CD4-positive, alpha-beta memory T cell (primary cell): ENCODE data around the gene METTL1. TPM values are rescaled to one million over a fixed set of nuclear protein-coding genes. Genes with fewer than 3 reads are reported as not detected.

Experiments
- CTCF ChIA-PET: fragments of 350-600 bp; sonication (Branson Sonifier 250); formaldehyde crosslinking; loops from one replicate; lab custom pipeline; 2021; ENCODE audit warnings: inconsistent platforms; ENCODE audit not compliant: partially characterized antibody; lab: Charles Lee
- POLR2A ChIA-PET: fragments of 350-600 bp; sonication (Branson Sonifier 250); formaldehyde crosslinking; loops from one replicate; lab custom pipeline; 2021; ENCODE audit not compliant: partially characterized antibody; lab: Charles Lee
- DNase-seq, 5 donors: peaks; one replicate each; pipeline versions ENCODE4 v3.0.0 to v3.0.0-alpha.2; 2020 to 2022; ENCODE audit warnings: mixed read lengths in 1 of 5
- H3K27ac ChIP-seq: one replicate; pipeline ENCODE4 v1.7.0; 2013; ENCODE audit warnings: low read depth, low read length
- H3K27me3 ChIP-seq: 2 replicates; pipeline ENCODE4 v1.7.0; 2013; ENCODE audit warnings: mild to moderate bottlenecking, low read length, moderate library complexity; ENCODE audit not compliant: insufficient read depth
- H3K36me3 ChIP-seq: 2 replicates; pipeline ENCODE4 v1.7.0; 2013; ENCODE audit warnings: mild to moderate bottlenecking, low read length, moderate library complexity; ENCODE audit not compliant: insufficient read depth
- H3K4me1 ChIP-seq: 2 replicates; pipeline ENCODE4 v1.7.0; 2013; ENCODE audit warnings: mild to moderate bottlenecking, low read length, moderate library complexity; ENCODE audit not compliant: insufficient read depth
- H3K4me3 ChIP-seq, 2 donors: one replicate each; pipeline ENCODE4 v1.7.0; 2013; ENCODE audit warnings: low read length in 2 of 2, mild to moderate bottlenecking in 1 of 2
- H3K9me3 ChIP-seq, 2 donors: one replicate each; pipeline ENCODE4 v1.7.0; 2013; ENCODE audit warnings: low read length in 2 of 2, control low read depth in 1 of 2; ENCODE audit not compliant: control insufficient read depth in 1 of 2
- H3K27ac Mint-ChIP-seq, 7 donors: one replicate each; pipeline ENCODE4 v1.8.0; 2020 to 2021; ENCODE audit warnings: mixed read lengths in 7 of 7, mild to moderate bottlenecking in 6 of 7, inconsistent platforms in 3 of 7, moderate library complexity in 3 of 7
- H3K27me3 Mint-ChIP-seq, 2 donors: one replicate each; pipeline ENCODE4 v1.8.0; 2020 to 2021; ENCODE audit warnings: mixed read lengths in 2 of 2
- H3K36me3 Mint-ChIP-seq, 2 donors: one replicate each; pipeline ENCODE4 v1.8.0; 2020 to 2021; ENCODE audit warnings: mixed read lengths in 2 of 2, inconsistent platforms in 1 of 2, mild to moderate bottlenecking in 1 of 2
- H3K4me1 Mint-ChIP-seq, 4 donors: one replicate each; pipeline ENCODE4 v1.8.0; 2020 to 2021; ENCODE audit warnings: mixed read lengths in 4 of 4, mild to moderate bottlenecking in 1 of 4
- H3K4me3 Mint-ChIP-seq, 8 donors: one replicate each; pipeline ENCODE4 v1.8.0; 2020 to 2021; ENCODE audit warnings: mixed read lengths in 8 of 8, mild to moderate bottlenecking in 7 of 8, moderate library complexity in 6 of 8, inconsistent platforms in 3 of 8
- H3K9me3 Mint-ChIP-seq, 8 donors: one replicate each; pipeline ENCODE4 v1.8.0; 2020 to 2021; ENCODE audit warnings: mixed read lengths in 8 of 8, mild to moderate bottlenecking in 5 of 8, inconsistent platforms in 3 of 8, moderate library complexity in 1 of 8
- intact Hi-C: fragments of 100-400 bp; cut with micrococcal nuclease; formaldehyde crosslinking; loops from one replicate; pipeline ENCODE4 v1.15.1; 2023
- polyA plus RNA-seq, 2 donors: library from polyadenylated mRNA; unstranded; fragments of 300-500 nt; fragmentation: Illumina TruSeq; gene quantifications; one replicate each; pipeline ENCODE4 v1.2.3, GENCODE V29; 2021
- total RNA-seq, 2 experiments: library from RNA; stranded (reverse); gene quantifications; one replicate each; pipeline ENCODE4 v1.2.3, GENCODE V29; 2021

Gene METTL1
- total and polyA plus RNA-seq, 4 experiments from 2014 or later: 9.9 to 19.1 (median 13.6) TPM

- peaks cover 11 to 20% of the 10 kb centered on the region in 2 donors for H3K36me3 Mint-ChIP-seq
- H3K27ac Mint-ChIP-seq: no peak overlapping the region
- Histone ChIP-seq H3K9me3 (no peaks in the 10 kb centered on the region), H3K36me3 (no peaks in the 10 kb centered on the region), H3K4me1 (peaks cover 48% of the 10 kb centered on the region), H3K4me3 (no peak overlapping the region), H3K27me3 (peaks cover 19% of the 10 kb centered on the region), H3K27ac (no peak overlapping the region)
- peaks cover 18 to 56% (median 36%) of the 10 kb centered on the region in 4 donors for H3K4me1 Mint-ChIP-seq
- peaks cover 0 to 2% (median 0%) of the 10 kb centered on the region in 8 donors for H3K9me3 Mint-ChIP-seq
- peak overlapping the region in 1 of 8 donors; percentile 27 for H3K4me3 Mint-ChIP-seq
- peaks cover 6 to 15% of the 10 kb centered on the region in 2 donors for H3K27me3 Mint-ChIP-seq
- intact Hi-C loops: no loop called here
- no peak for DNase-seq
- POLR2A ChIA-PET: interaction anchor here (0.6 to 4.3 kb wide), 7 partner anchors 9 to 165 kb away, joined by 3 to 45 read pairs (median 4); partner anchors contain the start of genes CDK4, TSFM and TSPAN31
- CTCF ChIA-PET: interaction anchor here (0.8 to 4.8 kb wide), 8 partner anchors 9 to 138 kb away, joined by 3 to 36 read pairs (median 10); no protein-coding TSS in a partner anchor
Observed at GRCh38 chr12:57767876-57768275, 4.0 kb downstream of the METTL1 start.

DNA sequence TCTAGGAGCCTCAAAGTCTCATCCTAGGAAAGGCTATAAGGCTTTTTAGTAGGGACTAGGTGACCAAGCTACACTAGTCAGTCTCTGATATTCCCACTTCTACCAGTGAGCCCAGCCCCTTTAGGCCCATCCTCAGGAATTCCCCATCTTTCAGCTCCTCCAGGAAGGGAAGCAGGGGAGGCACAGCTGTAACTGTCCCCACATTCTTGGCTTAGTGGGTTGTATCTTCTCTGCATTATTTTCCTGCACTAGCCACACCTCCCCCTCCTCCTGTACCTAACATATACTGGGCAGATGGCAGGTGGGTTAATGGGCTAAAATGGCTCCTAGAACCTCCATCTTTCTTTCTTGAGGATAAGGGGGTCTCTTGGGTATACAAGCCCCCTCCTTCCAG, 4.6 kb downstream of the METTL1 start:
- intact Hi-C loops: no loop called here
- CTCF ChIA-PET: interaction anchor here (0.8 to 4.8 kb wide), 9 partner anchors 8 to 138 kb away, joined by 3 to 36 read pairs (median 4); no protein-coding TSS in a partner anchor
- no peak overlapping the region for H3K4me3 ChIP-seq
- DNase-seq: no peak
- Mint-ChIP-seq H3K27ac (no peak overlapping the region), H3K9me3 (peaks cover 0 to 2% (median 0%) of the 10 kb centered on the region in 8 donors), H3K27me3 (peaks cover 6 to 15% of the 10 kb centered on the region in 2 donors), H3K4me1 (peaks cover 17 to 54% (median 34%) of the 10 kb centered on the region in 4 donors), H3K36me3 (peaks cover 11 to 19% of the 10 kb centered on the region in 2 donors), H3K4me3 (peak overlapping the region in 3 of 8 donors; percentile 6 to 94 (median 91))
- peaks cover 45% of the 10 kb centered on the region for H3K4me1 ChIP-seq
- H3K36me3 ChIP-seq: no peaks in the 10 kb centered on the region
- peaks cover 19% of the 10 kb centered on the region for H3K27me3 ChIP-seq
- no peaks in the 10 kb centered on the region for H3K9me3 ChIP-seq
- POLR2A ChIA-PET: interaction anchor here (1.0 to 4.3 kb wide), 8 partner anchors 8 to 26 kb away, joined by 3 to 45 read pairs (median 4); partner anchors contain the start of genes CDK4, TSFM and TSPAN31
- H3K27ac ChIP-seq: no peak overlapping the region

DNA sequence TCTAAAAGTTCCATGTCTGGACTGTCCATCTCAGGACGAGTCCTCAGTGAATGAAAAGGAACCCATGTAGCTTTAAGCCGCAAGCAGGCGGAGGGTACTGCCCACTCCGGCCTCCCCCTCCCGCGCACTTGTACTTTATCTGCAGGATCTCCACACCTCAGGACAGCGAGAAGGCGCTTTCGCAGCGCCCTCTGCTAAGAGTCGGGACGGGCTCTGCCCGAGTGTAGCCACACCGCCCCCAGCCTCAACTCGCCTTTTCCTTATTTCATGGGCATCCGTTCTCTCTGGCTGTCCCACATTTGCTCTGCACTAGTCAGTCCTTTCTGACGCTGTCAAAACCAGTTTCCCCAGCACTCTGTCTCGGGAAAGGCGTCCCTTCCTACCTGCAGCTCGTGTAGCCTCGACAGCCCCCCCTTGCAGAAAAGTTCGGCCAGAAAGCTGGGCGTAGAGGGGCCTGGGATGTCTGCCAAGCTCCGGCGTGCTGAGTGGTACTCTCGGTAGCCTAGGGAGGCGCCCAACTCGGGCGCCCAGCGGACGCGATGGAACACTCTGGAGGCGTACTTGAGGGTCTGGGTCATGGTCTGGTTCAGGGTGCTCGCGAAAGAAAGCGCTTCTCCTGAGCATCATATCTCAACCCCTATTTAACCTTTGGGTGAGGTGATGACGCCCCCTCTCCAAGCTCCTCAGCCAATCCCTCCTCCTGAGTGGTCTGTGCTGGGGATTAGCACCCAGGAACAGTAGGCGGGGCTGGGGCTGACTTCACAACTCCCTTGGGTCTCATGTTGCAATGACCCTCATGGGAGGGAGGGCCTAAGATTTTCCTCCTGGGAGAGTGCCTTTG, 5.2 kb downstream of the METTL1 start, which contains the start of gene CYP27B1:
TSS of gene CYP27B1 (minus strand) at position 615 of the 841 bp plus-strand sequence. CDS start at position 578, 37 bp downstream.
- H3K36me3 ChIP-seq: no peaks in the 10 kb centered on the region
- H3K27me3 ChIP-seq: peaks cover 19% of the 10 kb centered on the region
- H3K9me3 ChIP-seq: no peaks in the 10 kb centered on the region
- Mint-ChIP-seq H3K27ac (peak within 1 kb of the TSS in 5 of 7 donors; percentile 54 to 78 (median 64)), H3K36me3 (peaks cover 11 to 15% of the 10 kb centered on the region in 2 donors), H3K9me3 (peaks cover 0 to 2% (median 0%) of the 10 kb centered on the region in 8 donors), H3K4me1 (peaks cover 14 to 49% (median 31%) of the 10 kb centered on the region in 4 donors), H3K27me3 (peaks cover 6 to 15% of the 10 kb centered on the region in 2 donors), H3K4me3 (peak within 1 kb of the TSS; percentile 85 to 94 (median 88))
- CTCF ChIA-PET: interaction anchor here (0.6 to 4.8 kb wide), 11 partner anchors 7 to 139 kb away, joined by 3 to 36 read pairs (median 4); no protein-coding TSS in a partner anchor
- H3K4me3 ChIP-seq: peak within 1 kb of the TSS; percentile 37 to 60
- no peak within 1 kb of the TSS for H3K27ac ChIP-seq
- POLR2A ChIA-PET: interaction anchor here (0.6 to 4.3 kb wide), 9 partner anchors 9 to 131 kb away, joined by 3 to 45 read pairs (median 4); partner anchors contain the start of genes CDK4, TSFM and TSPAN31
- peaks cover 43% of the 10 kb centered on the region for H3K4me1 ChIP-seq
- no peak for DNase-seq
- intact Hi-C loops: no loop called here

DNA sequence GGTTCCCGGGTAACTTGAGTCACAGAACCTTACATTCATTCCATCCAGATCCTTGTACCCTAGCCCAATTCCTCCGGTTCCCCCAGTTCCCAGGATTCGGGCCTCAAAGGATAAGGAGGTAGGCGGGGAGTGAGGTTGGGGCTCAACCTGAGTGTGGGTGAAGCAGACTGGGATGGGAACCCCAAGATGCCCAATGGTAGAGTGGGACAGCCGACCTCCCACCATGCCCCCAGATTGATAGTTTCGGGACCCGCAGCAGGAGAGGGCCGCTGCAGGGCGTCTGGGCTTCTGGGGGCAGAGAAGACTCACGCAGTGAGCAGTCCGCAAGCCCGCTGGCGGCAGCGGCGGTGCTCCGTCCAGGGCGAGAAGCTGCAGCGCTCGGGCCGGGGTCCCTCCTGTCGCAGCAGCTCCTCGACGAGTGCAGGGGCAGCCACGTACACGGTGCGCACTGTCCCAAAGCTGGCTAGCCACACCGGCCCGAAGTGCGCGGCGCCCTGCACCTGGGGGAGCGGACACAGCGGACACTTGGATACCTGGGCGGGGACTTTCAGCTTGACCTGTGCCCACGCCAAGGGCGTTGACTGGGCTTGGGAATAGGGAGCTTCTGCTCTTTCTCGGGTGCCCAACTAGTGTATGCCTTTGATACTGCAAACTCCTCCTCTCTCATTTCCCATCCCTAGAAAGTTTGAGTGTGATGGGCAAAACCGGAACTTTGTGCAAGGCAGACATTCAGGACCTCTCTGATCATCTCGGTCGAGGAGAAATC, 6.0 kb downstream of the METTL1 start:
- intact Hi-C loops: loop anchor here (1.0 to 2.0 kb wide), 2 partner anchors 10 to 139 kb away; no protein-coding TSS in a partner anchor
- peak overlapping the region; percentile 37 to 60 for H3K4me3 ChIP-seq
- peaks cover 19% of the 10 kb centered on the region for H3K27me3 ChIP-seq
- peaks cover 9 to 48% (median 24%) of the 10 kb centered on the region in 4 donors for H3K4me1 Mint-ChIP-seq
- no peaks in the 10 kb centered on the region for H3K36me3 ChIP-seq
- peaks cover 11 to 14% of the 10 kb centered on the region in 2 donors for H3K36me3 Mint-ChIP-seq
- H3K27ac ChIP-seq: no peak overlapping the region
- POLR2A ChIA-PET: interaction anchor here (0.6 to 4.3 kb wide), 7 partner anchors 10 to 132 kb away, joined by 3 to 45 read pairs (median 4); partner anchors contain the start of genes TSFM and TSPAN31
- H3K27me3 Mint-ChIP-seq: peaks cover 6 to 13% of the 10 kb centered on the region in 2 donors
- H3K4me1 ChIP-seq: peaks cover 35% of the 10 kb centered on the region
- peak overlapping the region in 5 of 7 donors; percentile 36 to 78 (median 64) for H3K27ac Mint-ChIP-seq
- CTCF ChIA-PET: interaction anchor here (0.6 to 3.6 kb wide), 10 partner anchors 9 to 140 kb away, joined by 3 to 36 read pairs (median 5); partner anchors contain the start of gene TSFM
- DNase-seq: no peak
- H3K9me3 ChIP-seq: no peaks in the 10 kb centered on the region
- H3K9me3 Mint-ChIP-seq: peaks cover 0 to 2% (median 0%) of the 10 kb centered on the region in 8 donors
- peak overlapping the region; percentile 85 to 94 (median 88) for H3K4me3 Mint-ChIP-seq

DNA sequence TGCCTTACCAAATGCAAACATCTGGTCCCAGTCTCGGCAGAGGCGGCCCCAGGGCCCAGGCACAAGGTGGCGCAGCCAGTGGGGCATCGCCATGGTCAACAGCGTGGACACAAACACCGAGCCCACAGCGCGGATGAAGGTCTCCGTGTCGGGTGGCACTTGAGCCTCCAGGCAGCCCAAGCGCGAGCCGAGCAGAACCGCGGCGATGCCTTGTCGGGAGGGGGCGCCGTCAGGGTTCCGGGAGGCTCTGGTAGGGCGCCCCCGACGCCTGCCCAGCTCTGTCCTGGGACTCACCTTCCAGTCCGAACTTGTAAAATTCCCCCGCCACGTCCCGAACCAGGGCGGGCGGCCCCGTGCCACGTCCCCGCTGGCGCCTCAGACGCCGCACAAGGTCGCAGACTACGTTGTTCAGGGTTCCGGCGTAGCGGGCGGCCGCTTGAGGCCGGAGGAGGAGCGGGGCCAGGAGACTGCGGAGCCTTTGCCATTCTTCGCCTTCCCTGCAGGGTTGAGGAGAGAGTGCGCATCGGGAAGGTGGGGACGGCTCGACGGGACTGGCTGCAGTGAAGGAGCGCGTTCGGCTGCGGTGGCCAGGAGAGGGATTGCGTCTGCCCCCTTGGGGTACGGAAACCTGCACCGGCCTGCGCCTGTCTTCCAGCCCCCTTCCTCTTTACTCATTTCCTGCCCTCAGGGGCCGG, 6.8 kb downstream of the METTL1 start:
- no peaks in the 10 kb centered on the region for H3K9me3 ChIP-seq
- peaks cover 19% of the 10 kb centered on the region for H3K27me3 ChIP-seq
- Mint-ChIP-seq H3K4me1 (peaks cover 8 to 47% (median 23%) of the 10 kb centered on the region in 4 donors), H3K4me3 (peak overlapping the region; percentile 85 to 94 (median 88)), H3K36me3 (peaks cover 11 to 16% of the 10 kb centered on the region in 2 donors), H3K27me3 (peaks cover 6 to 13% of the 10 kb centered on the region in 2 donors), H3K27ac (peak overlapping the region in 6 of 7 donors; percentile 23 to 74 (median 34)), H3K9me3 (peaks cover 0 to 2% (median 0%) of the 10 kb centered on the region in 8 donors)
- peak in 4 of 5 donors; percentile 39 to 51 (median 48) for DNase-seq
- CTCF ChIA-PET: interaction anchor here (0.9 to 3.6 kb wide), 11 partner anchors 8 to 141 kb away, joined by 3 to 36 read pairs (median 6); partner anchors contain the start of gene TSFM
- peak overlapping the region; percentile 37 to 60 for H3K4me3 ChIP-seq
- intact Hi-C loops: loop anchor here (1.0 to 2.0 kb wide), 2 partner anchors 9 to 140 kb away; no protein-coding TSS in a partner anchor
- H3K36me3 ChIP-seq: no peaks in the 10 kb centered on the region
- POLR2A ChIA-PET: interaction anchor here (1.3 to 4.3 kb wide), 4 partner anchors 9 to 21 kb away, joined by 5 to 45 read pairs (median 16); partner anchors contain the start of genes TSFM and TSPAN31
- H3K27ac ChIP-seq: peak overlapping the region; percentile 26
- H3K4me1 ChIP-seq: peaks cover 30% of the 10 kb centered on the region
